Kidney (tissue), 14 donors: ENCODE measurements around the gene PRODH2. TPM values are rescaled to one million over a fixed set of nuclear protein-coding genes. Genes with fewer than 3 reads are reported as not detected.

Source experiments
- DNase-seq, 5 donors: peaks; one replicate each; pipeline ENCODE4 v3.0.0-alpha.2; 2013 to 2020
- FAIRE-seq: peaks from 2 replicates; lab custom pipeline; 2012; peaks lifted over from hg19 to GRCh38; lab: Jason Lieb, UNC
- H3K27ac ChIP-seq, 2 donors: one replicate each; pipeline ENCODE4 v1.7.0; 2013; ENCODE audit warnings: low read depth in 2 of 2, low read length in 2 of 2, inconsistent platforms in 1 of 2
- H3K27me3 ChIP-seq: one replicate; pipeline ENCODE4 v1.7.1; 2013; ENCODE audit warnings: low read length, inconsistent platforms; ENCODE audit not compliant: control insufficient read depth, insufficient read depth
- H3K36me3 ChIP-seq, 3 donors: one replicate each; pipeline versions ENCODE4 v1.7.0 to v1.7.1; 2013; ENCODE audit warnings: low read length in 3 of 3, control low read depth in 1 of 3, inconsistent platforms in 1 of 3; ENCODE audit not compliant: insufficient read depth in 3 of 3, control insufficient read depth in 2 of 3
- H3K4me1 ChIP-seq, 3 donors: one replicate each; pipeline versions ENCODE4 v1.7.0 to v1.7.1; 2013; ENCODE audit warnings: low read length in 3 of 3, inconsistent platforms in 1 of 3, low read depth in 1 of 3; ENCODE audit not compliant: control insufficient read depth in 2 of 3, insufficient read depth in 2 of 3
- H3K4me3 ChIP-seq, 3 donors: one replicate each; pipeline versions ENCODE4 v1.7.0 to v1.8.1; 2013; ENCODE audit warnings: low read length in 3 of 3, control low read depth in 1 of 3, inconsistent platforms in 1 of 3
- H3K9ac ChIP-seq, 3 donors: one replicate each; pipeline versions ENCODE4 v1.7.0 to v1.7.1; 2013; ENCODE audit warnings: low read length in 3 of 3, control low read depth in 1 of 3, inconsistent platforms in 1 of 3
- H3K9me3 ChIP-seq, 3 donors: one replicate each; pipeline versions ENCODE4 v1.7.0 to v1.7.1; 2013; ENCODE audit warnings: low read length in 3 of 3, control low read depth in 1 of 3, inconsistent platforms in 1 of 3; ENCODE audit not compliant: control insufficient read depth in 2 of 3, insufficient read depth in 1 of 3
- intact Hi-C: fragments of 100-400 bp; cut with DNase I; formaldehyde crosslinking; loops from one replicate; pipeline ENCODE4 v1.11.1; 2022
- polyA plus RNA-seq: library from polyadenylated mRNA; stranded (reverse); fragments of 350-450 nt; fragmentation: Illumina TruSeq; extraction: RNeasy Lipid Tissue Mini Kit (QIAGEN cat#74804); gene quantifications from one replicate; pipeline ENCODE4 v1.2.3, GENCODE V29; 2014; ENCODE audit warnings: low read depth, low replicate concordance; ENCODE audit not compliant: insufficient read depth
- total RNA-seq: library from RNA; stranded (reverse); fragmentation: NEBNext Ultra II Directional; extraction: Animal tissue kit (Norgen Biotek cat#: 25700); gene quantifications from one replicate; pipeline ENCODE4 v1.2.1, GENCODE V29; 2021
- TF ChIP-seq, protein P1 (sequence below): IDR thresholded peaks from 3 replicates; pipeline ENCODE4 v1.5.1; 2012; ENCODE audit warnings: mild to moderate bottlenecking, moderate library complexity, borderline replicate concordance; ENCODE audit not compliant: insufficient read depth; ENCODE audit errors: extremely low read depth
- donor health status: control.
- donor health status: control.
- donor health status: control.
- donor health status: control.
- donor health status: control.
- donor health status: DM: yes; HTN: yes; CAD: no.
- donor health status: Normal renal cell carcinoma (clear cell type).

Gene PRODH2
- total and polyA plus RNA-seq, 2 donors from 2014 or later: 9.0 to 409 TPM

DNA sequence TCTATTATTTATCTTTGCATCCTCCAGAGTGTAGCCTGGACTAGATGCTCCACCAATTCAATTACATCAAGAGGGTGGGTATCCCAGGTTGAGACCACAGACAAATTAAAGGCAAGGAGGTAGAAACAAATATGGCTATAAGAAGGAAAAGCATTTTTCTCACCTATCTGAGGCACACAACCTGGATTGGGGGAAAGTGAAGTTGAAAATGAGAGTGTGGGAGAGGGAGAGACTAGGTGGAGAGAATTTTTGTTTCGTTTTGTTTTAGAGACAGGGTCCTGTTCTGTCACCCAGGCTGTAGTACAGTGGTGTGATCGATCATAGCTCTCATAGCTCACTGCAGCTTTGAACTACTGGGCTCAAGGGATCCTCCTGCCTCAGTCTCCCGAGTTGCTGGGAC is 5.8 kb upstream of the PRODH2 start:
- no peak for FAIRE-seq
- H3K9me3 ChIP-seq: no peaks in the 10 kb centered on the region
- no peak overlapping the region for H3K27ac ChIP-seq
- no peaks in the 10 kb centered on the region for H3K4me1 ChIP-seq
- no peaks in the 10 kb centered on the region for H3K36me3 ChIP-seq
- no peak overlapping the region for H3K9ac ChIP-seq
- no peaks in the 10 kb centered on the region for H3K27me3 ChIP-seq
- H3K4me3 ChIP-seq: no peak overlapping the region
- TF ChIP-seq, protein P1, sequence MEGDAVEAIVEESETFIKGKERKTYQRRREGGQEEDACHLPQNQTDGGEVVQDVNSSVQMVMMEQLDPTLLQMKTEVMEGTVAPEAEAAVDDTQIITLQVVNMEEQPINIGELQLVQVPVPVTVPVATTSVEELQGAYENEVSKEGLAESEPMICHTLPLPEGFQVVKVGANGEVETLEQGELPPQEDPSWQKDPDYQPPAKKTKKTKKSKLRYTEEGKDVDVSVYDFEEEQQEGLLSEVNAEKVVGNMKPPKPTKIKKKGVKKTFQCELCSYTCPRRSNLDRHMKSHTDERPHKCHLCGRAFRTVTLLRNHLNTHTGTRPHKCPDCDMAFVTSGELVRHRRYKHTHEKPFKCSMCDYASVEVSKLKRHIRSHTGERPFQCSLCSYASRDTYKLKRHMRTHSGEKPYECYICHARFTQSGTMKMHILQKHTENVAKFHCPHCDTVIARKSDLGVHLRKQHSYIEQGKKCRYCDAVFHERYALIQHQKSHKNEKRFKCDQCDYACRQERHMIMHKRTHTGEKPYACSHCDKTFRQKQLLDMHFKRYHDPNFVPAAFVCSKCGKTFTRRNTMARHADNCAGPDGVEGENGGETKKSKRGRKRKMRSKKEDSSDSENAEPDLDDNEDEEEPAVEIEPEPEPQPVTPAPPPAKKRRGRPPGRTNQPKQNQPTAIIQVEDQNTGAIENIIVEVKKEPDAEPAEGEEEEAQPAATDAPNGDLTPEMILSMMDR: no peak
- intact Hi-C loops: no loop called here
- DNase-seq: no peak

DNA sequence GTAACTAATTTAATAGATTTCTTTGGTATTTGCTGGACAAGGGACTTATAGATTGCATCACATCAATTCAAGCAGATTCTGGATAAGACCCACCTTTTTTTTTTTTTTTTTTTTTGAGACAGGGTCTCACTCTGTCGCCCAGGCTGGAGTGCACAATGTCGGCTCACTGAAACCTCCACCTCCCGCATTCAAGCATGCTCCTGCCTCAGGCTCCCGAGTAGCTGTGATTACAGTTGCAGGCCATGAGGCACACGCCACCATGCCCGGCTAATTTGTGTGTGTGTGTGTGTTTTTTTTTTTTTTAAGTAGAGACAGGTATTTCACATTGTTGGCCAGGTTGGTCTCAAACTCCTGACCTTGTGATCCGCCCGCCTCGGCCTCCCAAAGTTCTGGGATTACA is 4.2 kb upstream of the PRODH2 start:
- Histone ChIP-seq H3K9ac (no peak overlapping the region), H3K9me3 (no peaks in the 10 kb centered on the region), H3K27me3 (no peaks in the 10 kb centered on the region), H3K27ac (no peak overlapping the region), H3K4me1 (peaks cover 0 to 4% (median 0%) of the 10 kb centered on the region in 3 donors), H3K4me3 (no peak overlapping the region), H3K36me3 (no peaks in the 10 kb centered on the region)
- no peak for FAIRE-seq
- no peak for DNase-seq
- TF ChIP-seq, protein P1: no peak
- intact Hi-C loops: no loop called here

DNA sequence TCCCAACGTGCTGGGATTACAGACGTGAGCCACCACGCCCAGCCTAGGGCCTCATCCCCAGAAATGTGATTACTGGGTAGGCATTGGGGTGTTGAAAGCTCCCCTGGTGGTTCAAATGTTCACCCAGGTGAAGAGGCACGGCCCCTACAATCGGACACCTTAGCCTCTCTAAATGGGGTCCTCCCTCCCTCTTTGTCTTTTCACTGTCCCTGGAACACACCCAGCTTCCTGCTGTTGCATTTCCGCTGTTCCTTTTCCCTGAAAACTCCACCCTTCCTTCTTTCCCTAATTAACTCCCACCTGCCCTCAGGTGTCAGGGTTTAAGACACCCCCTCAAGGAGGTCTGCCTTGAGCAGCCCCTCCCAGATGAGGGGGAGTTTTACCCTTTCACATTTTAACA is 3.6 kb upstream of the PRODH2 start:
- H3K27me3 ChIP-seq: no peaks in the 10 kb centered on the region

More for the DNA sequence above, 3.6 kb upstream of the PRODH2 start:
- peaks cover 0 to 4% (median 0%) of the 10 kb centered on the region in 3 donors for H3K4me1 ChIP-seq
- DNase-seq (no peak), FAIRE-seq (no peak)
- no peak overlapping the region for H3K4me3 ChIP-seq
- H3K27ac ChIP-seq: no peak overlapping the region
- H3K9ac ChIP-seq: no peak overlapping the region
- TF ChIP-seq, protein P1: no peak
- intact Hi-C loops: no loop called here
- H3K36me3 ChIP-seq: no peaks in the 10 kb centered on the region
- no peaks in the 10 kb centered on the region for H3K9me3 ChIP-seq
